Keratinocyte (primary cell): Measurements from ENCODE around the gene AIRE.

ENCODE experiments used
- CTCF ChIP-seq, 3 experiments: IDR thresholded peaks in 1 of 3; conservative IDR thresholded peaks in 1 of 3; optimal IDR thresholded peaks in 1 of 3; 2 replicates in 2 of 3; 3 replicates in 1 of 3; pipeline versions ENCODE3 to v1.5.1; 2011; ENCODE audit warnings: low read length in 3 of 3, mild to moderate bottlenecking in 3 of 3, moderate library complexity in 2 of 3, control low read depth in 1 of 3, inconsistent platforms in 1 of 3; ENCODE audit not compliant: insufficient read depth in 2 of 3; ENCODE audit errors: extremely low read depth in 1 of 3
- EZH2 ChIP-seq: IDR thresholded peaks from one replicate; pipeline ENCODE4 v1.6.1; 2012; ENCODE audit warnings: inconsistent platforms, mild to moderate bottlenecking, low read length, moderate library complexity

GRCh38 chr21:44317241-44317782 is 31.6 kb downstream of the AIRE start:
- TF ChIP-seq CTCF (optimal IDR thresholded peaks at IDR 0.05 in 1 of 3, IDR thresholded peaks at IDR 0.05 in 1 of 3, conservative IDR thresholded peaks at IDR 0.05 in 1 of 3; ENCODE audit: extremely low read depth in 1 of 3, insufficient read depth in 2 of 3, low read length in 3 of 3), result no peak
- TF ChIP-seq EZH2, result no peak
